BLaER1 (cell line): ENCODE data around the gene CRBN.

Source experiments
- H3K27ac ChIP-seq: shearing (Covaris generic); formaldehyde crosslinking; 2 replicates; pipeline ENCODE4 v1.8.1; 2022
- H3K27me3 ChIP-seq: shearing (Covaris generic); formaldehyde crosslinking; 2 replicates; pipeline ENCODE4 v1.8.1; 2022
- H3K36me3 ChIP-seq: shearing (Covaris generic); formaldehyde crosslinking; 2 replicates; pipeline ENCODE4 v1.8.1; 2022
- H3K4me1 ChIP-seq: shearing (Covaris generic); formaldehyde crosslinking; 2 replicates; pipeline ENCODE4 v1.8.1; 2022
- H3K4me2 ChIP-seq: shearing (Covaris generic); formaldehyde crosslinking; 2 replicates; pipeline ENCODE4 v1.8.1; 2022
- H3K4me3 ChIP-seq: shearing (Covaris generic); formaldehyde crosslinking; 2 replicates; pipeline ENCODE4 v1.8.1; 2022
- H3K9ac ChIP-seq: shearing (Covaris generic); formaldehyde crosslinking; 2 replicates; pipeline ENCODE4 v1.8.1; 2022
- H3K9me3 ChIP-seq: shearing (Covaris generic); formaldehyde crosslinking; 2 replicates; pipeline ENCODE4 v1.8.1; 2022
- H4K20me1 ChIP-seq: shearing (Covaris generic); formaldehyde crosslinking; 2 replicates; pipeline ENCODE4 v1.8.1; 2022
- Cebpa-rat ChIP-seq: shearing (Covaris generic); IDR thresholded peaks from 2 replicates; pipeline ENCODE4 v1.8.1; 2022

The CRBN gene

DNA sequence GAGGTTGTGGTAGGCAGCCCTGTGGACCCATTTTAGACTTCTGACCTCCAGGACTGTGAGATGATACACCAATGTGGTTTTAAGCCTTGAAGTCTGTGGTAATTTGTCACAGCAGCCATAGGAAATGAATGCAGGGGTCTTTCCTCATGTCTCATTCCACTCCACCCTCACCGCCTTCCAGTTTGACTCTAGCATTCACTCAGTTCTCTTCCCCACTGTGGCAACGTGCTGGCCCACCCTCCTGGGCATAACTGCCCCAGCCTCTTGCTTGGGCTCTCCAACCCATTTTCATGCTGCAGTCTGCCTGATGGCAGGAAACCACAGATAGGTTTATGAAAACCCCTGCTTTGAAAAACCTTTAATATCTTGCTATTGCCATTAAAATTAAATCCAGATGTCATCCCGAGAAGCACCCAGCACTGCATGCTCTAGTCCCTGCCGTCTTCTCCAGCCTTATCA, 60.1 kb downstream of the CRBN start:
- Histone ChIP-seq H3K4me2 (no peak overlapping the region), H3K9ac (no peak overlapping the region), H3K27me3 (no peaks in the 10 kb centered on the region), H3K36me3 (no peaks in the 10 kb centered on the region), H3K27ac (no peak overlapping the region), H3K4me3 (no peak overlapping the region), H3K4me1 (no peaks in the 10 kb centered on the region), H4K20me1 (no peaks in the 10 kb centered on the region), H3K9me3 (no peaks in the 10 kb centered on the region)
- no peak for TF ChIP-seq Cebpa-rat

DNA sequence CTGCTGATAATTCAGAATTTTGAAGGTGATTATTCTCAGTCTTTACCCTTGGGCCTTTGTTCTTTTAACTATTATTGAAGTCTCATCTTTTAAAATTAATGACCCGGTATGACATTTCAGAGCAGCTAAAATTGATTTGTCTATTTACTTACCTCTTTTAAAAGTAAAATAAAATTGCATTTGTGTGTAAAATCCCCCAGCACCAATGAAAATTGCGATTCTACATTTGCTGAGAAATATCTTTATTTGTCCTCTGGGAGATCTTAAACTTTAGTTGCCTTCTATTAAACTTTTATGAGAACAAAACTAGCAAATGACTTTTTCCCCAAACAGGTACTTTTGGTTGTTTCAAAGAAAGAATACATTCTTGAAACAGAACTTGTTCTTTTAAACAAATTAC, 61.8 kb downstream of the CRBN start:
- H3K27me3 ChIP-seq = no peaks in the 10 kb centered on the region
- TF ChIP-seq Cebpa-rat = no peak
- H3K4me3 ChIP-seq = no peak overlapping the region
- no peaks in the 10 kb centered on the region for H4K20me1 ChIP-seq
- no peak overlapping the region for H3K4me2 ChIP-seq
- no peak overlapping the region for H3K27ac ChIP-seq
- no peak overlapping the region for H3K9ac ChIP-seq
- no peaks in the 10 kb centered on the region for H3K9me3 ChIP-seq
- H3K36me3 ChIP-seq = no peaks in the 10 kb centered on the region
- H3K4me1 ChIP-seq = no peaks in the 10 kb centered on the region

- H3K4me1 ChIP-seq = no peaks in the 10 kb centered on the region
- no peak overlapping the region for H3K27ac ChIP-seq
- H3K36me3 ChIP-seq = no peaks in the 10 kb centered on the region
- H3K9ac ChIP-seq = no peak overlapping the region
- no peak overlapping the region for H3K4me3 ChIP-seq
- no peaks in the 10 kb centered on the region for H4K20me1 ChIP-seq
- no peak for TF ChIP-seq Cebpa-rat
- H3K9me3 ChIP-seq = no peaks in the 10 kb centered on the region
- H3K27me3 ChIP-seq = no peaks in the 10 kb centered on the region
- no peak overlapping the region for H3K4me2 ChIP-seq
These were observed 66.3 kb downstream of the CRBN start for GRCh38 chr3:3113042-3113709.

- H3K27me3 ChIP-seq = no peaks in the 10 kb centered on the region
- H4K20me1 ChIP-seq = no peaks in the 10 kb centered on the region
- no peak overlapping the region for H3K9ac ChIP-seq
- H3K9me3 ChIP-seq = no peaks in the 10 kb centered on the region
- H3K27ac ChIP-seq = no peak overlapping the region
- H3K4me1 ChIP-seq = peaks cover 3% of the 10 kb centered on the region
- TF ChIP-seq Cebpa-rat = no peak
- no peak overlapping the region for H3K4me3 ChIP-seq
- H3K36me3 ChIP-seq = no peaks in the 10 kb centered on the region
- no peak overlapping the region for H3K4me2 ChIP-seq
These were observed 68.6 kb downstream of the CRBN start for GRCh38 chr3:3110749-3111361.

GRCh38 chr3:3110299-3110630, 69.2 kb downstream of the CRBN start, which contains the start of gene IL5RA:
Gene IL5RA, minus strand, starts transcription at chr3:3110374. Its CDS starts 5,390 bp downstream, at chr3:3104984.
- Histone ChIP-seq H3K27me3 (no peaks in the 10 kb centered on the region), H3K9ac (no peak within 1 kb of the TSS), H3K4me1 (peaks cover 9% of the 10 kb centered on the region), H3K9me3 (no peaks in the 10 kb centered on the region), H3K36me3 (no peaks in the 10 kb centered on the region), H3K4me2 (no peak within 1 kb of the TSS), H3K27ac (no peak within 1 kb of the TSS), H4K20me1 (no peaks in the 10 kb centered on the region), H3K4me3 (no peak within 1 kb of the TSS)
- TF ChIP-seq Cebpa-rat = no peak

DNA sequence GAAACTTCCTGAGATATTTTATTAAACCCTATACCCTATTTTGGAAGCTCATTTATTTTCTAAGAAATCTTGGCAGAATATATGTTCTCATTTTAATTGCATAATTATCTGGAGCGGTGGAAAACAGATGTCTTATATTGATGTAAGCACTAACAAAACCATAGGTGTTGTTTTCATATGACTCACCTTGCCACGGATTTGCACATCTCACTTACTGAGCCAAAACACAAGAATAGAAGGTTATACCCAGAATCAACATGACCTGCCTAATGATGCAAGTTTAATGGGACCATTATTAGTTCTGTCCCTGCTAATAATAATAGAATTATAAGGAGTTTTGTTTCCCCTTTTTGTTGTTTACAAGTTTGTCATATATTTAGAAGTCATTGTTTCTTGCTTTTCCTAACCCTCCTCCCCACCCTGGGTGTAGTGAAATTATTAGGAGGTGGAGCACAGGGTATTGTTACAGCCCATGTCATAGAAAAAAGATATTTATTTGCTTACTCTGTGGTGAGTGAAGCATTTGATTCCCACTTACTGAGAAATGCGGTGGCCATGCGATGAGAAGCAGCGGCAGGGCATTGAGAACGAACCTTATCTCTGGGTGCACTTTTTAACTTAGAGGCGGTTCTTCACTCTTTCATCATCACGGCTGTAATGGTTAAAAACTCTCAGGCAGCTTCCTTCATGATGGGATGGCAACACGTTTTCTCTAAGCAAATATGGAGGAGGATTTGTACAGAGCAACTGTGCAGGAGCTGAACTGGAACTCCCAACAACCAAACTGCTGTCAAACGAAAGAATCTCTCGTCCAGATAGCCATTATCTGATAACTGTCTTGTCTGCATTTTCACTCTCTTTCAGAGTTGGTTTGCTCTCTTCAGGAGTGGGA, 69.8 kb downstream of the CRBN start:
- H3K9ac ChIP-seq = no peak overlapping the region
- H3K9me3 ChIP-seq = no peaks in the 10 kb centered on the region
- no peak overlapping the region for H3K27ac ChIP-seq
- no peak overlapping the region for H3K4me2 ChIP-seq
- no peaks in the 10 kb centered on the region for H3K27me3 ChIP-seq
- TF ChIP-seq Cebpa-rat = no peak
- peaks cover 12% of the 10 kb centered on the region for H3K4me1 ChIP-seq
- no peaks in the 10 kb centered on the region for H4K20me1 ChIP-seq
- H3K4me3 ChIP-seq = no peak overlapping the region
- no peaks in the 10 kb centered on the region for H3K36me3 ChIP-seq

- Histone ChIP-seq H4K20me1 (no peaks in the 10 kb centered on the region), H3K27ac (no peak overlapping the region), H3K9me3 (no peaks in the 10 kb centered on the region), H3K4me1 (peaks cover 12% of the 10 kb centered on the region), H3K9ac (no peak overlapping the region), H3K27me3 (no peaks in the 10 kb centered on the region), H3K4me3 (no peak overlapping the region), H3K36me3 (no peaks in the 10 kb centered on the region), H3K4me2 (no peak overlapping the region)
- no peak for TF ChIP-seq Cebpa-rat
These were observed 71.6 kb downstream of the CRBN start for GRCh38 chr3:3107858-3108257.

- Histone ChIP-seq H3K27ac (no peak overlapping the region), H3K4me1 (peaks cover 12% of the 10 kb centered on the region), H3K4me2 (no peak overlapping the region), H3K36me3 (no peaks in the 10 kb centered on the region), H3K4me3 (no peak overlapping the region), H3K9ac (no peak overlapping the region), H4K20me1 (no peaks in the 10 kb centered on the region), H3K9me3 (no peaks in the 10 kb centered on the region), H3K27me3 (no peaks in the 10 kb centered on the region)
- TF ChIP-seq Cebpa-rat = no peak
These were observed 72.3 kb downstream of the CRBN start for GRCh38 chr3:3107181-3107580.

- H4K20me1 ChIP-seq = no peaks in the 10 kb centered on the region
- H3K9ac ChIP-seq = no peak overlapping the region
- no peak overlapping the region for H3K27ac ChIP-seq
- H3K4me2 ChIP-seq = peak overlapping the region; percentile 55
- H3K9me3 ChIP-seq = no peaks in the 10 kb centered on the region
- TF ChIP-seq Cebpa-rat = no peak
- H3K36me3 ChIP-seq = no peaks in the 10 kb centered on the region
- peaks cover 12% of the 10 kb centered on the region for H3K4me1 ChIP-seq
- H3K27me3 ChIP-seq = no peaks in the 10 kb centered on the region
- H3K4me3 ChIP-seq = no peak overlapping the region
These were observed 73.7 kb downstream of the CRBN start for GRCh38 chr3:3105815-3106214.

DNA sequence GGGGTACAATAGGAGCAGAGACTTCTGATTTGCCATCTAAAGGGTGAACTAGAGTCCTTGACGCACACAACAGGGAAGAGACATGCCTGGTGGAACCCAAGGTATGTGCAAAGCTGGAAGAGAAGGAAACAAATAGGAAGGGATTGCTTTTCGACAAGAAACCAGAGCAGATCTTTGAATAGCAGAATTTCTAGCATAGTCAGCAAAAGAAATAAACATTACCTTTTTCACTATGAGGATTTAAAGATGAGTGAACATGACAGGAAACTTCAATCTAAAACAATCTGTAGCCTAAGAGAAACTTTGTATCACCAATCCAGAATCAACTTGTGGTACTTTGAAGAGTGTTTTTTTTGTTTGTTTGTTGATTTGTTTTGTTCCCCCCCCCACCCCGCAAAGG, 74.2 kb downstream of the CRBN start:
- Histone ChIP-seq H3K4me2 (peak overlapping the region; percentile 55; the same call in 1 of the 2 replicates), H3K4me1 (peaks cover 12% of the 10 kb centered on the region), H3K27me3 (no peaks in the 10 kb centered on the region), H4K20me1 (no peaks in the 10 kb centered on the region), H3K27ac (no peak overlapping the region), H3K9ac (no peak overlapping the region), H3K4me3 (no peak overlapping the region), H3K9me3 (no peaks in the 10 kb centered on the region), H3K36me3 (no peaks in the 10 kb centered on the region)
- TF ChIP-seq Cebpa-rat = no peak
